Measurements from ENCODE around the gene PTDSS2.

GRCh38 chr11:432501-433100 lies 17.5 kb upstream of the PTDSS2 start:
- TF ChIP-seq EZH2 (optimal IDR thresholded peaks at IDR 0.05; ENCODE audit: low read depth, low read length) (no peak), CTCF (IDR thresholded peaks at IDR 0.05; ENCODE audit: low read length) (no peak), EZH2phosphoT487 (IDR thresholded peaks at IDR 0.05; ENCODE audit: low read length) (no peak)
